ENCODE results near the gene NACC2.
"Not testable (repeated sequence)": the region's sequence is repeated elsewhere in the genome, so short reads cannot be mapped to it uniquely, and the experiment has no call there.

NACC2 gene

DNA sequence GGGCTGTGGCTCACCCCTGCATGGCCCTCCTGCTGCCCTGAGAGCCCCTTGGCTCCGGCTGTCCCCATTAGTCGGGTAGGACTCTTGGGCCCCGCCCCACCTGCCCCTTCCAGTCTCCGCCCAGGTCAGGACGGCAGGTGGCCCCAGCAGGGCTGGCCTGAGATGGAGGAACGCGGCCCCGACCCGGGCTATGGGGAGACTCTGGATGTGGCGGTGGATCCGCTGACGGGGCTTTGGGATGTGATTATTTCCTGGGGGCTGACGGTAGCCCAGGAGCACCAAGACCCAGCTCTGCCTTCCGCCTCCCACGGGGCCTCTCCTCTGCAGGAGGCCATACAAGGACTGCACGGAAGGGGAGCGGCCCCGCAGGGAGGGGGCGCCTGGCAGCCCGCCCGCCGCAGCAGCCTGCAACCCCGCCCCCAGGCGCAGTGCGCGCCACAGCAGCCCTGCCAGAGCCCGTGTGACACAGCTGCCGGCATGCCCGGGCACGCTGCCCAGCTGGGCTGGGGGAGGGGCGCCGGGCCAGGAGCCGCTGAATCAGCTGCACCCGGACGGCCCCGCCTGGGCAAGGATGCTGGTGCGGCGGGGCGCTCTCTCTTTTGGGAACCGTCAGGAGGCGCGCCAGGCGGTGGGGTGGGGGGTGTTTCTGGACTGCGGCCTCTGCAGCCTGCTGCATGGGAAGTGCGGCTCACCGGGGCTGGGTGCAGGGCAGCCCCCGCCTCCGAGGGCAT is 14.4 kb upstream of the NACC2 start:
- DNase-seq, result peak; percentile 82

DNA sequence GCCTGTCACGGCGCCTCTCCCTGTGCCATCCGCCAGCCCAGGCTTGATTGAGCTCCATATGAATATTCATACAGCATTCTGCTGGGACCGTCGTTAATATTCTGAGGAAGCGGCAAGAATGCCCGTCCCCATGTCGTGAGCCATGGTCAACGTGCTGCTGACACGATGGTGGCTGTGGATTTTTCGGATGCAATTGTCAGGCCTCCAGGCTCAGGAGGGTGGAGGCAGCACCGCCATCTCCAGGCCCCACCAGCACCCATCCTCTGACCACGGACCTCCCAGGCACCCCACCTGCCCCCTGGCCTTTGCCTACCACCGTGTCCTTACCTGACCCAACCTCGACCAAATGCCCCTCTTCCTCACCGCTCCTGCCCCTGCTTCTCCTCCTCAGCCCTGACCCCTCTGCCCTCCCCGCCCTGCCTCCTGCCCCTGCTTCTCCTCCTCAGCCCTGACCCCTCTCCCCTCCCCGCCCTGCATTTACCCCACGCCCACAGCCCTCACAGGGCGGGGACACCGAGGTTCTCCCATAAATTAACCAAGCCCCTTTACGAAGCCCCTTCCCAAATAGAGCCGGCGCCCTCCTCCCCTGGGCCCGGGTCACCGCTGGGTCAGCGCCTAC is 13.7 kb upstream of the NACC2 start:
- no peak for DNase-seq

DNA sequence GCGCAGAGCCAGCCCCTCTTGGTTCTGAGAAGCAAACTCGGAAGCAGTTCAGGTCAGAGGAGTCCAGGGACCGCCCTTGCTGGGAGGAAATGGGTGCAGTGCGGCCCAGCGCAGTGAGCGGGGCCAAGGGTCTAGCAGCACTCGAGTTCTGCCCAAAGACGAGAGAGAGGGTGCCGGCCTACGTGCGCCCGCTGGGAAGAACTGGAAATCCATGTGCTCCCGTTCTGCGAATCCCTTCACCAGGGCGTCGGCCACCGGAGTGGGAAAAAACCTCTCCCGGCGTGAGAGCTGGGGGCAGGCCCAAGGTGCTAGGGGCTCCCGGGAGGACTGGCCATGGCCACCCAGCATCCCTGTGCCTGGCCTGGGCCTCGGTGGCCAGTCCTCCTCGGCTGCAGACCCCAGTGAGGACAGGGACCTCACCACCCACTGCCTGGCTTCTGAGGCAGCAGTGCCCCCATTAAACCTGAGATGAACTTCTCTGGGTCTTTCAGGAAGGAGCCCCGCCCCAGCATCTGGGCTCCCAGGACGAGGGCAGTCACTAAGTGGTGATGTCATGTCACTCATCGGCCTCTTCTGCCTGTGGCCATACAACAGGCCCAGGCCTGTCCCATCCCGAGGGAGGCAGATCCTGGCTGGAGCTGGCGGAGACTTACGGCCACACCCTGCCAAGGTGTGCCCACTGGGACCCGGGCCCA is 13.0 kb upstream of the NACC2 start:
- DNase-seq, result no peak

DNA sequence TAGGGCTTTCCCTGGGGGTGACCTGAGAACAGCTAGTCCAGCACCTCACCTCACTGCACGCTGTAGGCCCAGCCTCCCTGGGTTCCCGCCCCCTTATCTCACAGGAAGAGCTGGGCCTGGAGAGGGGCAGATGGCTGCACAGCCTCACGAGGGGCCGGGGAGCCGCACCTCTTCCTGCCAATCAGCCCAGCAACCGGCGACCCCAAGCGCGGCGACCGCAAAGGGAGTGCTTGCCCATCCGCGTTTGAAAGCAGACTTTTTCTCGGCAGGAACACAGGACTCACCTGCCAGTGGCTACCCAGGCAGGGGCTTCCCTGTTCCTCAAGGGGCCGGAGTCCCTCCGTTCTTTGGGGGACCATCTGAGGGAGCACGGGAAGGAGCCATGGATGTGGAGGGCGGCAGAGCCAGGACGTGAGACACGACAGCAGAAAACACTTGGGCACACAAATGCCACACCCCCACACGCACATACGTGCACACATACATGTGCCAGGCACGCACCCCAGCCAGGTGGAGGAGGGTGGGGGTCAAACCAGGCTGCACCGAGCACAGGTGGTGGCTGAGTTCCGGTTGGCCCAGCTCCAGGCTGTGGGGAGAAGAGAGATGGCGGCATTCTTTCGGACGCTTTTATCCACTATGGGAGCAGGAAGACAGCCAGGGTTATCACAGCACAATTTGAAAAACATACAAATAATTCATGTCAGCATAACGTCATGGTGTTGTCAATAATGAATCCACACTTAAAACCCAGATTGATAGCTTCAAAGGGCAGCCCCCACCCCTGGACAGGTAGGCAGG is 12.3 kb upstream of the NACC2 start:
- no peak for DNase-seq

DNA sequence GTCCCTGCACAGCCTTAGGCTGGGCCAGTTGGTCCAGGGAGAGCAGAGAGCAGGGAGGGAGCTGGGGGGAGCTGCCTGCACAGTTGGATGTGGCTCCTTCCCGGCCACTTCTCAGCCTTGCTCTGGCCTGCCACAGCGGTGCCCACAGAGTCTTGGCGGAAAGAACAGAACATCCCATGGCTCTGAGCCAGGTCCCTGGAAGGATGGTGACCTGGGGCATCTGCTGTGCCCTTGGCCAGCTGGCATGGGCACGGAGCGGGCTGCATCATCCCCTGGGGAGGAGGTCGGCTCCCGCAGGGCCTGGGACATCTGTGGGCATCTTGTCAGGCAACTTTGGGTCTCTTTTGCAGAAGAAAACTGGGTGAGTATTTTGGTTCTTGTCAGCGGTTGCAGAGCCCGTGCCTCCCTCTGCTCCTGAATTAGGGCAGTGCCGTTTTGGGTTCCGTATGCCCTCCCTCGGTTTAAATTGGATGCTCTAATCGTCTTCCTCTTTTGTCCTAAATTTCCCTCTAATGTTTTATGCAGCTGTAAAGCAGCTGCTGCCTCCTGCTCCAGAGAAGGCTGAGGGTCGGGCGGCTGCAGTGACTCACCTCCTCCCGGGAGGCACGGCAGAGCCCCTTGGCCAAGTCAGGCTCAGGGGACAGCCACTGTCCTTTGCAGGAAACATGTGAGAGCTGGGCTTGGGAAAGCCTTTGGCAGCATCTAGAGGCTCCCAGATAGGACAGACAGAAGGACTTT is 10.5 kb upstream of the NACC2 start:
- DNase-seq, result no peak

DNA sequence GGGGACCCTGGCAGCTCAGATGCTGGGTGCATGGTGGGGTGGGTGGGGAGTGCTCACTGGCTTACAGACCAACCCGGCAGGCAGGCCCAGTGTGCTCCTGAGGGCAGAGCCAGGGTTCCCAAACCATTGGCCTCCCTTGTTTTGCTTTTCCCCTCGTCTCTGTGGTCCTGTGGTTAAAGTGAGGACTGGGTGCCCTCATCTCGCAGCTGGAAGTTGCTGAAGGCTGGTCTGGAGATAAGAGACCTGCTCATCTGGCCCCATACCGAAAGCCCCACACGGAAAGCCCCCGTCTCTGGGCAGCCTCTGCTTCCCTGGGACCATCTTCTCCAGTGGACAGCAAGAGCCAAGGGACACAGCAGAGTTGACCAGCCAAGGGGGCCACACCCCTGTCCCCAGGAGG is 9.8 kb upstream of the NACC2 start:
- DNase-seq, result no peak

DNA sequence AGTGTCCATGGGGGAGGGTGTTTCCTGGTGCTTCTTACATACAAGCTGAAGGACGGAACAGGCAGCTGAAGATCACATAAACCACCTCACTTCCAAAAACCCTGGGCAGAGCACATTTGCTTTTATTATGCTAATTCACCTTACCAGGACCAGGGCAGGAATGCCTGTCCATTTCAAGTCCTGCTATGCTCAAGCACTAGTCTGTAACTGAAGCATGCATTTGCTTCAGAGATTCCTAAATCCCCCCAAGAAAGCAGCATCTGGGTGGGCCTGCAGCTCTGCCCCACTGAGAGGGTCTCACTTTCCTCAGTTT is 9.4 kb upstream of the NACC2 start:
- no peak for DNase-seq

DNA sequence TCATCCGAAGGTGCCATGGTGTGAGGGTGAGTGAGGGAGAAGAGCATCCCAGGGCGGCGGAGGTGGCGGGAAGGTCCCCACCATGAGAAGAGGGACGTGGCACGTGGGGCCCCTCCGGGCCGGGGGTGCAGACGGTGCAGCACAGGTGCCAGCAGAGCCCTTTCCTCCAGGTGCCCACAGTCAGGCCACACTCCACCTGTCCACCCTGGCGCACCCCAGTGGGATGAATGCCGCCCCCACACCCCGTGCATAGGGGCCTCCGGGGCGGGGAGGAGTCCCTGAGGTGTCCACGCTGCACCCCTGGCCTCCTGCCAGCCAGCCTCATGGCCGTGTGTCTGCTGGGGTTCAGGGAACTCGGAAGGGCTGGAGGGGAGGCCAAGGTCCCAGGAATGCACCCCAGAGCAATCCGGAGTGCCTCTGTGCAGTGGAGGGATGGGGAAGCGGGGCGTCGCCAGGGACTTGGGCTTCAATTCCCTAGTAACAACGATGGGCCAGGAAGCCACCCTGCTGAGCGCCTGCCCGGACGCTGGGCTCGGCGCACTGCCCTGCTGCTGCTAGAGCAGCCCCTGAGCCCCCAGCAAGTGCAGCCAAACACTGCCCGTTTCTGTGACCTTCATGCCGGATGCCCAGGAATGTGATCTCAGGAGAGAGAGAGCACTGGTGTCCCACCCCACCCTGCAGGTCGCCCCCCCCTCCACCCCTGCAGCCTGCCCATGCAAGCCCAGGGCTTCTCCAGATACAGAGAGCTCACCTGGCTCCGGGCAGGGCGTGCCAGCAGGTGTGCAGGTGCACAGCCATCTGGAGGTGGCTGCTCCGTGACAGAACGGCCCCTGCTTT is 8.8 kb upstream of the NACC2 start:
- no peak for DNase-seq

DNA sequence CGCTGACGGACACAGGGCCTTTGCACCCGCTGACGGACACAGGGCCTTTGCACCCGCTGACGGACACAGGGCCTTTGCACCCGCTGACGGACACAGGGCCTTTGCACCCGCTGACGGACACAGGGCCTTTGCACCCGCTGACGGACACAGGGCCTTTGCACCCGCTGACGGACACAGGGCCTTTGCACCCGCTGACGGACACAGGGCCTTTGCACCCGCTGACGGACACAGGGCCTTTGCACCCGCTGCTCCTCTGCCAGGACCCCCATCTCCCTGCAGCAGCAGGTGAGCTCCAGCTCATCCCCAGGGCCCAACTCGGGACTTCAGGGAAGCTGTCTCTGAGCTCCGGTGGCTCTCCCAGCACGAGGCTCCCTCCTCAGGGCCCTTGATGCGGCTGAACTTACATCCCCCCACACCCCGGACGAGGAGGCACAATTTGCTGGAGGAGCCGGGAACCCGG is 6.6 kb upstream of the NACC2 start:
- DNase-seq, result not testable (repeated sequence)

DNA sequence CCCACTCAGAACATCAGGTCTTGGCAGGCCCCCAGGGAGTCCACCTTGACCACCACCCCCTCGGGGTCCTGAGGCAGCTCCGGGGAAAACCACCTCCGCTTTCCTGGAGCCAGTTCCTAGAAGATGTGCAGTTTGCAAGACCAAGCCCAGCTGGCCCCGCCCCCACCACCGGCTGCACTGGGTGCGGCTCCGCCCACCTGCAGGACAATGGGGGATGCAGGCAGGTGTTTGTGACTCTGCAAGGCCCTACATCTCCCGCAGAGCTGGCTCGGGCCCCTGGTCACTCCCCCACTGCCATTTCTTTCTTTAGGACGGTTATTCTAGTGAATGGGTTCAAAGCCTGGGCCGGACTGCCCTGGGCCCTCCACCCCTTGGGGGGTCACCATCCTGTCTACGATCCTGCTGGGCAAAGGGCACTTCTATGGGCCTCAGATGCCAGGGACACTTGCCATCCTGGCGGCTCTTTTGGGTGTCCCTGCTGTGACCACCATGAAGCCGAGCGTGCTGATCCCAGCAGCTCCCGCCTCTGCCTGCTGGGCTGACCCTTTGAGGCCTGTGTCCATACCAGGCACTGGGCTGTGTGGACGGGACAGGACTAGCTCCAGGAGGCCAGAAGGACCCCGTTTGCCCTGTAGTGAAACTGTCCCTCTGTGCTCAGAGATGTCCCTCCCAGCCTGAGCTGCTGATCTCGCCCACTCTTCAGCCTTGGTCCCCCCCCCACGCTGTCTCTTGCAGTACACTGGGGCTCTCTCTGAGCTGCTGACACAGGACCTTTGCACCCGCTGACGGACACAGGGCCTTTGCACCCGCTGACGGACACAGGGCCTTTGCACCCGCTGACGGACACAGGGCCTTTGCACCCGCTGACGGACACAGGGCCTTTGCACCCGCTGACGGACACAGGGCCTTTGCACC is 5.9 kb upstream of the NACC2 start:
- no peak for DNase-seq

DNA sequence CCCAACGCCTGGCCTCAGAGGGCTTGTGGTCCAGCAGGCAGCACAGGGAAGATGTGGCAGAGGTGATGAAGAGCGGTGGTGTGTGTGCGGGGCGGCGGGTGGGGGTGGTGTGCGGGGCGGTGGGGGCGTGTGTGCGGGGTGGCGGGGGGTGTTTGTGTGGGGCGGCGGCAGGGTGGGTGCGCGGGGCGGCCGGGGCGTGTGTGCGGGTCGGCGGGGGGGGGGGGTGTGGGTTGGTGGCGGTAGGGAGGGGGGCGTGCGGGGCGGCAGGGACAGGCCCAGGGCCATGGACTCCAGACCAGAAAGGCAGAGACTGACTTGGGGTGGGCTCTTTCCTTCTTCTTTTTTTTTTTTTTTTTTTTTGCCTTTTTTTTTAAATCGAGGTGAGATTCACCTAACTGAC is 4.5 kb upstream of the NACC2 start:
- DNase-seq, result no peak

DNA sequence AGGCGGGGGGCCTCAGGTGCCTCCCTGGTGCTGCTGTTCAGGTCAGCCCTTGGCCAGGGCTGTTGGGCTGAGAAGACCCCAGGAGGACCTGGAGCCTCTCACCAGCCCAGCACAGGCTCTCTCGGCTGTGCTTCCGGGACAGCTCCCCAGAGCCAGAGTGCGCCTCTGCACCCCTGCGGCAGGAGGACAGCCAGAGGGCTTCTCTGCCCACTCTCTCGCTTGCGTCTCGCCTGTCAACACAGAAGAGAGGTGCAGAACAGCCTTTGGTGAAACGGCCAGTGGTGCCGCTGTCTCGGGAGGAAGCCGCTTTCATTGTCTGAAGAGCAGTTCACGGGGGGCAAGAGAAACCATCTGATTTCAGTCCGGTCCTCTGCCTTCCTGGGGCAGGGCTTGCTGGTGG is 3.8 kb upstream of the NACC2 start:
- DNase-seq, result no peak

DNA sequence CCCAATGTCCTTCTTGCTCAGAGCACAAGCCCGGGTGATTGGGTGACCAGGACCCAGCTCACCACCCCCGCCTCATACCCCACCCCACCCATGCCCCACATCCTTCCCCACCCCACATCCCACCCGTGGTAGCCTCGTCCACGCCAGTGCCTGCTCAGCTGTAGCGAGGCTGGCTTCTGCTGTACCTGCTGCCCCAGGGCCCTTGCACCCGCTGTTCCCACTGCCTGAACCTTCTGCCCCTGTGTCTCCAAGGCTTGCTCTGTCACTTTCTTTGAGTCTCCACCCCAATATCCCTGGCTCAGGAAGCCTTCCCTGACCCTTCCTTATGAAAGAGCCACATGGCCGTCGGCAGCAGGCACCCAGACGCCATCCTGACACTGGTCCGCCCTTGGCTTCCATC is 3.1 kb upstream of the NACC2 start:
- DNase-seq, result no peak

DNA sequence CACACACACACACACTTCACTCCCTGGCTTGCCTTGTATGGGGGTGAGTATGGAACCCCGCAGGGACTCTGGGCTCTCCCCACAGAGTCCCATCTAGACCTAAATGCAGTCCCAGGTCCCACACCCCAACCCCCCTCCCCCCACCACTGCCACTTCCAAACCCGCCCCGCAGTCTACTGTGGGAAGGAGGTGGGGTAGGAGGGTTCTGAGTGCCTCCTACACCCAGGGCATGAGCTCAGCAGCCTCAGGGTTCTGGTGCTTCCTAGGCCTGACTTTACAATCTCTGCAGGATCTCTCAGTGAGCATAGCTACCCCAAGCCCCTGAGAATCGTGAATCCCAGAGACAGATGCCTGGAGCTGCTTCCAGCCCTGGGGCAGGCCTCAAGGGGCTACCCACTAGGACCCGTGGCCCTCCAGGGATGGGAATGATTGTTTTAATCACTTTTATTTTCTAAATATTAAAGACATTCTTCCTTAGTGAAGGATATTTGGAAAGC is 1.5 kb upstream of the NACC2 start:
- DNase-seq, result no peak

DNA sequence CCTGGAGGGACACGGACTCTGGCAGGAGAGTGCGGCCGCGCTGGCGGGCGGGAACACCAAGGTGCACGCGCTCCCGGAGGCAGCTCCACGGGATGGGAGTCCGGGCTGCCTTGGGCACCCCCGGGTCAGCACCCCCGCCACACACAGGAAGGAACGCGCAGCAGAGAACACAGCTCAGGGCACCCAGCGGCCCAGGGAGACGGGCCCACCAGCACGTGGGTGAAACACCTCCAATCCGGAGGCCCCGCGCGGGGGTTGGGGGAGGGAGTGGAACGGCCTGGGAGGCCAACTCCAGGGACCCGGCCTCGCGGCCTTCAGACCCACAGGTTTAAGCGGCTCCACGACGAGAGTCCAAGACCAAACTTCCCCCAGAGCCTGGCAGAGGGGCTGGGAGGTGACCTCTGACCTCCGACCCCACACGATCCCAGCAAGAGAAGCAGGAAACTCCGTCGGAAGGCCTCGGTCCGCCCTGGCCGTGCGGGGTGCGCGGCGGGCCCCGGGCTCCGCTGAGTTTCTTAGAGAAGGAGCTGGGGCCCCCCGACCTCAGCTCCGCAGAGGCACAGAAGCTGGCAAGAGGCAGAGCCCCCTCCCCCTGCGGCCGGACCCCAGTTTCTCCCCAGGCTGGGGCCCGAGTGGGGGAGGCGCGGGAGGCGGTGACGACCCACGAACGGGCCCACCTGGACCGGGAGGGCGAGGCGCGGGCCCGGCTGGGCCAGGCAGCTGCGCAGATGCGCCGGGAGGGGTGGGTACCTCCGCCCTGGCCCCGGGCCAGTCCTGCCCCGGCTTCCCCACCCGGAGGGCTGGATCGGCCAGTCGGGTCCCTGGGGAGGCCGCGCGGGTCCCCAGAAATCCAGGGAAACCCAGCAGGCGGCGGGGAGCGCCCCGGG is 851 bp downstream of the NACC2 start:
- DNase-seq, result no peak

DNA sequence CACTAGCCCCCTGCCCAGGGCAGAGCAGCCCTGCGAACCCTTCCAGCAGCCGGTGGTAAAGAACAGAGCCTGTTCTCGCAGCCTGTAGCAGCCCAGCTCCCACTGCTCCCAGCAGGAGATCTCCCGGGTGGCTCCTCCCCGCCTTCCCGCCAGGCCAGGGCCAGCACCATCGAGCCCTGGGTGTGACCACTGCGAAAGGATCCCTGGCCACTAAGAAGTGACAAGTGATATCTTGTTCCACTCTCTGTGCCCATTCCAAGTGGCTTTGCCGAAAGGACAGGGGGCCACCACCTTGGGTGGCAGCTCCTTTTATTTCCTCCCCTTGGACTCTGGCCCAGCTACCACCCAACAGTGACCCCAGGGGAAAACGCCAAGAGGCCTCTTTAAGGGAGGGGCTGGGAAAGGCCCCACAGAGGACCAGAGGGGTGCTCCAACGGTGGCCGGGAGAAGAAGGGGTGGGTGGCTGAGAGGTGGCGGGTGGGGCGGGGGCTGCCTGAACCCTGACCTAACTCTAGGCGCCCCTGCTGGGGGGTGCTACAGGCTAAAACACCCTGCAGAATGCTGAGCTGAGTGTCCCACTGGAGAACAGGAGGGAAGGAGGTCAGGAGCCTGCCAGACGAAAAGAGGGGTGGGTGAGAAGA is 1.6 kb downstream of the NACC2 start:
- DNase-seq, result no peak

DNA sequence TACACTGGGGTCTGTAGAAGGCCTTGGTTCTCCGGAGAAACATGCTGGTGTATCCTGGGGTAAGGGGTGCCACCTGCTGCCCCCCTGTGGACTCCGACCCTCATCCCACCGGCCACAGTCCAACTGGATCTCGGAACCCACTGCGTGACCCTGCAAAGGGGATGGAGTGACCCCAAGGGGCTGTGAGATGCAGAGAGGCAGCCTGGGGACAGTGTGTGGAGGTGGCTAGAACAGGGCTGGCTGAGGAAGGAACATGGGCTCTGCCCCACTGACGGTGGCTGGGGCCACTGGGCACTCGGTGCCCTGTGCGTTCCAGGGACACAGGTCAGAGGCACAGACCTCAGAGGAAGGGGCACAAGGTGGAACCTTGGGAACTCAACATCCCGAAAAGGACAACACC is 2.3 kb downstream of the NACC2 start:
- DNase-seq, result no peak

DNA sequence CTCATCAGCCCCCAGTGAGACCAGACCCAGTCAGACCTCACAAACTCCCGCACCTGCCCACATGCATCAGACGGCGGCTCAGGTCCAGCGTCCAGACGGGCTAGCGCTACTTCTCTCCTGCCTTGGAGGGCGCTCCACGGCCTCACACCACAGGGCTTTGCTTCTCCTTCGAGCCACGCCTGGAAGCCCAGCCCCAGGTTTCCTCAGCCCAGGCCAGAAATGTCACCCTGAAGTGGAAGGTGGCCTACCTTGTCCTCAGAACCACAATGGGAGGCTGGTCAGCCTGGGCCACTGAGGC is 2.8 kb downstream of the NACC2 start:
- DNase-seq, result no peak

Data from amniotic stem cell (primary cell).